Stimulated activated CD8-positive, alpha-beta memory T cell treated with anti-CD3 and anti-CD28 coated beads, Interleukin-15, amount 100 ng/mL, for 1 hour (primary cell): ENCODE measurements around the gene NPIPB5.
"Not testable (repeated sequence)": the region's sequence is repeated elsewhere in the genome, so short reads cannot be mapped to it uniquely, and the experiment has no call there.

ENCODE experiments used
- DNase-seq: peaks from one replicate; pipeline ENCODE4 v3.0.0-alpha.2; 2020; ENCODE audit warnings: low read depth

NPIPB5 gene

GRCh38 chr16:22510591-22510990 is at the start of gene NPIPB5:
Gene NPIPB5, plus strand, starts transcription at chr16:22510891. Its CDS starts 2,911 bp downstream, at chr16:22513802.
- not testable (repeated sequence) for DNase-seq

GRCh38 chr16:22468846-22469245 is 41.8 kb upstream of the NPIPB5 start:
- DNase-seq = not testable (repeated sequence)

- not testable (repeated sequence) for DNase-seq
These were observed 27.3 kb downstream of the NPIPB5 start for GRCh38 chr16:22537996-22538395.

- DNase-seq = not testable (repeated sequence)
These were observed 34.1 kb downstream of the NPIPB5 start for GRCh38 chr16:22544809-22545208.

- DNase-seq = not testable (repeated sequence)
These were observed 35.9 kb downstream of the NPIPB5 start for GRCh38 chr16:22546630-22547029.

- DNase-seq = not testable (repeated sequence)
These were observed 36.6 kb downstream of the NPIPB5 start for GRCh38 chr16:22547170-22547765.

GRCh38 chr16:22549853-22550252 is 39.2 kb downstream of the NPIPB5 start:
- not testable (repeated sequence) for DNase-seq

GRCh38 chr16:22551143-22551542 is 40.5 kb downstream of the NPIPB5 start:
- not testable (repeated sequence) for DNase-seq

- not testable (repeated sequence) for DNase-seq
These were observed 41.0 kb downstream of the NPIPB5 start for GRCh38 chr16:22551651-22552050.

GRCh38 chr16:22556759-22557158 is 46.1 kb downstream of the NPIPB5 start:
- DNase-seq = not testable (repeated sequence)
